ENCODE results near the gene TSSC4.

The TSSC4 gene

DNA sequence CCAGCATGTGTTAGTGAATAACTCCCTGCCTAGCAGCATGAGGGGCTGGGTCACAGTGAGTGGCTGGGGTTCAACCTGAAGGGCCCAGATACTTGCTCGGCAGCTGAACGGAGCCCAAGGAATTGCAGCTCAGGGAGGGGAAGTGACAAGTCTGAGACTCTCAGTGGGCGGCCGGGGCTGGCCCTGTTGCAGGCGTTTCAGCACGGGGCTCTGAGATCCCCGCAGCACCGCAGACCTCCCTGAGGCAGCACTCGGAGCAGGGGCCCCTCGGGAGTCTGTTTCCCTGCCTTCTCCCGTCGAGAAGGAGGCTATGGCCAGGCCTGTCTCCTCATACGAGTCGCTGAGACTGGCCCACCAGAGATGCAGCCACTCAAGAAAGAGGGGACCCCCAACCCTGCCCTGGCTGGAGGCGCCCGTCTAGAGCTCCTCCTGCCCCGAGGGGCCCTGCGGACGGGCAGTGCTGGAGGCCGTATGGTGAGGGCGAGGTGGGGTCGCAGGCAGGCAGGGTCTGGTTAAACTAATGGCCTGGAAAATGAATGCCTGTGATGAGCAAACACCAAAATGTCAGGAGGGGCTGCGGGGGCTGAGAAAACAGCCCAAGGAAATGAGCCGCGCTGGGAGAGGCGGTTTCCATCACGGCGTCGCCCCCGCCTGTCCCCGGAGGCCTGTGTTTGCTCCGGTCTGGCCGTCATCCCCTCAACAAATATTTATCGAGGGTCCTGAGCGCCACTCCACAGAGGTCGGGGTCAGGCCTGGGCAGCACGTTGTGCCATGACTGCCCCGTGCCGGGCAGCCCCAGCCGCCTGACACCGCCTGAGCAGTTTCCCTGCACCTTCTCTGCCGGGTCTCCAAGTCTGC, 9.3 kb downstream of the TSSC4 start:
- H3K4me3 ChIP-seq (ENCODE audit: low read length): no peak overlapping the region
- TF ChIP-seq ZNF274 (IDR thresholded peaks at IDR 0.05; ENCODE audit: low read depth, low read length): no peak

DNA sequence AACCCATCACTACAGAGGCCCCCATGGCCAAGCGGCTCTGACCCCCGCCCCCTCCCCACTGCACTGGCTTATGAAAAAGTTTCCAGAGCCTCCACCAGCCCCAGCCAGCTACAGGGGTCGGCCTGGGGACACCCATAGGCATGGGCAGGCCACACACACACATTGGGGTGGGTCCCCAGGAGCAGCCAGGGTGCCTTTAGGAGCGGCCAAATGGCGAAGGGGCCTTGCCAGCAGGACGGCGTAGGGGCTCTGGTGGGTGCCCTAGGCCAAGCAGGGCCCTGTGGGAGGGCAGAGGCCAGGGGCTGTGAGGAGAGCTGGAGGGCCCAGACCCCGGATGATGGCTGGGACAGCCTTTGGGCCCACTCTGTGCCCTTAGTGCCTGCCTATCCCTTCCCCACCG, 10.1 kb downstream of the TSSC4 start:
- H3K4me3 ChIP-seq (ENCODE audit: low read length): no peak overlapping the region
- TF ChIP-seq ZNF274 (IDR thresholded peaks at IDR 0.05; ENCODE audit: low read depth, low read length): no peak

DNA sequence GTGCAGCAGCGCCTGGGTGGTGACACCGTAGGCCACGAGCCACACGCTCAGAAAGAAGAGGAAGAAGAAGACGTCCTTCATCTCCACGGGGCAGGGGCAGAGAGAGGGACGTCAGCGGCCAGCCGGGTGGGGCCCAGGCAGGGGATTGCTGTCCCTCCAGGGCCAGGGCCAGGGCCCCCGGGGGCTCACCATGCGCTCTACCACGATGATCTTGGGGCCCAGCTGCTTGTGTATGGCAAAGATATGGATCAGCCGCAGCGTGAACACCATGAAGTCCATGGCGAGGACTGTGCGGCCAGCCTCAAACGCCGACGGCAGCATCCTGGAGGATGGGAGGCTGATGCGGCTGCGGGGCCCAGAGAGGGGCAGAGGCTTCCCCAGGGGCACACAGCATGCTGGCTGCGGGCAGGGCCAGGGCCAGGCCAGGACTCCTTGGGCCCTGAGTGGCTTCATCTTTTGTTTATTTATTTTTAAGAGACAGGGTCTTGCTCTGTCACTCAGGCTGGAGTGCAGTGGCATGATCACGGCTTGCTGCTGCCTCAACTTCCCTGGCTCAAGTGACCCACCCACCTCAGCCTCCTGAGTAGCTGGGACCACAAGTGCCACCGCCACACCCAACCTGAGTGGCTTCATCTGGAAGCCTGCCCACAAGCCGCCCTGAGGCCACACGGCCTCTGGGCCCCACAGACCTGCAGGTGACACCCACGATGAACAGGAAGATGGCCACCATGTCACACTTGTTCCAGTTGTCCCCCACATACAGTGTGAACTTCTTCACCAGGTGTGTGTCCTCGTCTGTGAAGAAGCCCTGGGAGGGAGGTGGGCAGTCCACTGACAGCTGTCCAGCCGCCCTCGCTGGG, 11.1 kb downstream of the TSSC4 start:
- no peak overlapping the region for H3K4me3 ChIP-seq (ENCODE audit: low read length)
- no peak for TF ChIP-seq ZNF274 (IDR thresholded peaks at IDR 0.05; ENCODE audit: low read depth, low read length)

DNA sequence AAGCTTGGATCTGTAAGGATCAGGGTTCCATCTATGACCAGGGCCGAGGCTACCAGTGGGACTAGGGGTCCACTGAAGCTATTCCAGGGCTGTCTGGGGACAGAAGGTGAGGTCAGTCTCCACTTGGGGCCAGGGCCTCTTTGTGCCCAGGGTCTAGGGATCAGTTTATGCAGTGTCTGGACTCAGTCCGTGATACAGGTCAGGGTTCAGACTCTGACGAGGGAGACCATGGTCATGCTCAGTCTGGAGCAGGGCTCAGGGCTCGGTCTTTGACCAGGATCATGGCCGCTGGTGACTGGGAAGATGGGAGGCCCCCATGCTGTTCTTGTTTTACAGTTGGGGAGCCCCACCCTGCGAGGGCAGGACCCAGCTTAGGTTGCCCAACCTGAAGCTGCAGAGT, 11.8 kb downstream of the TSSC4 start:
- TF ChIP-seq ZNF274 (IDR thresholded peaks at IDR 0.05; ENCODE audit: low read depth, low read length): no peak

DNA sequence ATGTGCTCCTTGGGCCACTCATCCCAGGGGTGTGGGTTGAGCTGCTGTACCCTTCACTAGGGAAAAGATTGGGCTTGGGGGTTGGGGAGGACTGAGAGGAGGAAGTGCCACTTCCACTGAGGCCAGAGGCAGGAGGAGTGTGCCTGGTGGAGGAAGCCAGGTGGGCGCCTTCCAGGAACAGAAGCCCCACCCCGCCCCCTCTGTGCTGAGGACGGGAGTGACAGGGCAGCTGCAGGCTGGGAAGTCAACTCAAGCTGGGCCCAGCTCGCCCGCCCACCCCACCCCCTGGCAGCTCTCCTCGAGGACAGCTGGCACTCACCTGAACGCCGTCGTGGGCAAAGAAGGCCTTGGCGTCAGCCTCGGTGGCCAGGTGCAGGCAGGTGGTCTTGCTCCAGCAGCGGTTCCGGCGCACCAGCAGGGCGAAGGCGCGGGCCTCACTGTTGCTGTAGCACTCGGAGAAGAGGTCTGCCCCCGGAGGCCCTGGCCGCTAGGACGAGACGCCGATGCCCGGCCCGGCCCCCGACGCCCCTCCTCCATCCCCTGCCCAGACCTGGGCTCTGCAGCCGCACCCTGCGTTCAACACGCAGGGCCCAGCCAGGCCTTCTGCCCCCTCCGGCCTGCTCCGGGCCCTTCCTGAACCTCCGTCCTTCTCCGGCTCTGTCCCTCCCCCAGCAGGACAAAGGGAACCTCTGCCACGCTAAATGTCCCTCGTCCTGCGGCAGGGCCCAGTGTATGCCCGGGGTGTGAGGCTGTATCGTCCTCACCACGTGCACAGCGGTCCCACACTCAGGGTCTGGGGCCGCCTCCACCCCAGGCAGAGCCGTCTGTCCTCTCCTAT, 13.4 kb downstream of the TSSC4 start:
- no peak overlapping the region for H3K4me3 ChIP-seq (ENCODE audit: low read length)
- no peak for TF ChIP-seq ZNF274 (IDR thresholded peaks at IDR 0.05; ENCODE audit: low read depth, low read length)

More for the DNA sequence above, 11.8 kb downstream of the TSSC4 start:
- H3K4me3 ChIP-seq (ENCODE audit: low read length): no peak overlapping the region

DNA sequence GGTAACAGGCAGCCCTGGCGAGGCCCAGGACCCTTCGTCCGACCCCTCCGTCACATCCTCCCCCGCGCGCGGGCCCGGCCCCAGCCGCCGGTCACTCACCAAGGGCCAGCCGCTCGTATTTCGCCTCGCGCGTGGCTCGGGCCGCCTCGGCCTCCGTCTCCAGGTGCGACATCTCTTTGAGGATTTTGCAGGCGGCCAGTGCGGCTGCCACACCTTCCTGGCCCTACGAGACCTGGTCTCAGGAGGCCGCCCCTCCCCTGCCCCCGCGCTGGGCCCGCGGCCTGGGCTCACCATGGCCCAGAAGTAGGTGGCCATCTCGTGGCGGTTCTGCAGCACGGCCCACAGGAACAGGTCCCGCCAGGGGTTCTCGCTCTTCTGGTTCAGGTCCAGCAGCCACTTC, 14.1 kb downstream of the TSSC4 start:
- H3K4me3 ChIP-seq (ENCODE audit: low read length): no peak overlapping the region
- no peak for TF ChIP-seq ZNF274 (IDR thresholded peaks at IDR 0.05; ENCODE audit: low read depth, low read length)

DNA sequence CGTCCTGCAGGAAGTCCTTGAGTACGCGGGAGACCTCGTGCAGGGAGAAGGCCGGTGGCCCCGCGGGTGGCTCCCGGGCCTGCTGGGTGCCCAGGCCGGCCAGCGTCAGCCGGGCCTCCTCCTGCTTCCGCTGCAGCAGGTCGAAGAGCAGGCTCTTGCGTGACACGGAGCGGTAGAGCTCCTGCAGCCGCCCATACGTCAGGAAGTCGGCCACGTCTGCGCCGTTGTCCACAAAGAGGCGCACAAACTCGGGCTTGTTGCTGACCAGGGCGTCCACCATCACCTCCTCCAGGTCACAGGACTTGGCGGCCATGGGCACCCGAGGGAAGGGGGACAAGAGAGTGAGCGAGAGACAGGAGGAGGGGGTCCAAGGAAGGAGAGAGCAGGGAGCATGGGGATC, 14.6 kb downstream of the TSSC4 start:
- TF ChIP-seq ZNF274 (IDR thresholded peaks at IDR 0.05; ENCODE audit: low read depth, low read length): no peak
- H3K4me3 ChIP-seq (ENCODE audit: low read length): no peak overlapping the region

DNA sequence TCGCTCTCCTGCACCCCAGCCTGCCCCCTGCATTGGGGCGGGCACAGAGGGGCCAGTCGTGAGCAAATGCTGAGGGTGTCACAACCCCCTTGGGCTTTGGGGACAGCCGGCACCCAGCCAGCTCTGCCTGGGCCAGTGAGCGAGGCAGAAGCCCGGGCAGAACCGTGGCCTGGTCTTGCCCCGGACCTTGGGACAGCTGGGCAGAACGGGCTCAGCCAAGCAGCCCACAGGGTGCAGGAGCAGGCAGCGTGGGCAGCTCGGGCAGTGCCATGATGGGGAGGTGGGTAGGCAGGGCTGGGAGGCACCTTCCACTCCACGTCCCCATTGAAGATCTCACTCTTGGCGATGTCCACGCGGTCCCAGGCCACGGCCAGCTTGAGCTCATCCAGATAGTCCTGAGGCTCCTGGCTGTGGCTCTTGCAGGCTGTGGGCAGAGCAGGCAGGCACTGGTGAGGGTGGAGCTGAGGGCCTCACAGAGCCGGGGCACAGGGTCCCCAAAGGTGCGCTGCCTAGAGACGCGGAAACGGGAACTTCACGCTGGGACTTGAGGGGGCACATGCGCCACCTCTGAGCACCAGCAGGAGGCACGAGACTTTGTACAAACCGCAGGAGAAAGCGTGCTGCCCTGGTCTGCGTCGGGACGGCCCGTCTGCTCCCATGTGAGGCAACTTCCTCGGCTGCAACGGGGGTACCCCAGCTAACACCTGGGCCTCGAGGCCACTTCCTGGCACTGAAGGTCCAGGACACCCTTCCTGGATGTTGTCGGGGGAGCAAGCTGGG, 15.2 kb downstream of the TSSC4 start:
- H3K4me3 ChIP-seq (ENCODE audit: low read length): no peak overlapping the region
- TF ChIP-seq ZNF274 (IDR thresholded peaks at IDR 0.05; ENCODE audit: low read depth, low read length): no peak

DNA sequence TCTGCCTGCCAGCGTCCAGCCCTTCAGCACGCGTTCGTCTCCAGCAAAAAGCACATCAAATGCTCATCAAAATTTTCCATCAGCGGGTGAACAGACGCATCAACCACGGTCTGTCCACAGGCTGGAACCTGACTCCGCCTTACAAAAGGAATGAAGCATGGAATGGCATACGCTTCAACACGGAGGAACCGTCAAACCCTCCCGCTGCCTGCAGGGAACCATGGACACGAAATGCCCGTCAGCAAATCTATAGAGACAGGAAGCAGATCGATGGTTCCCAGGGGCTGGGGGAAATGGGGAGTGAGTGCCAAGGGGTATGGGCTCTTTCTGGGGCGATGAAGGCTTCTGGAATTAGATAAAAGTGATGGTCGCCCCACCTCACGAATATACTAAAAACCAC, 16.2 kb downstream of the TSSC4 start:
- no peak overlapping the region for H3K4me3 ChIP-seq (ENCODE audit: low read length)
- TF ChIP-seq ZNF274 (IDR thresholded peaks at IDR 0.05; ENCODE audit: low read depth, low read length): no peak

DNA sequence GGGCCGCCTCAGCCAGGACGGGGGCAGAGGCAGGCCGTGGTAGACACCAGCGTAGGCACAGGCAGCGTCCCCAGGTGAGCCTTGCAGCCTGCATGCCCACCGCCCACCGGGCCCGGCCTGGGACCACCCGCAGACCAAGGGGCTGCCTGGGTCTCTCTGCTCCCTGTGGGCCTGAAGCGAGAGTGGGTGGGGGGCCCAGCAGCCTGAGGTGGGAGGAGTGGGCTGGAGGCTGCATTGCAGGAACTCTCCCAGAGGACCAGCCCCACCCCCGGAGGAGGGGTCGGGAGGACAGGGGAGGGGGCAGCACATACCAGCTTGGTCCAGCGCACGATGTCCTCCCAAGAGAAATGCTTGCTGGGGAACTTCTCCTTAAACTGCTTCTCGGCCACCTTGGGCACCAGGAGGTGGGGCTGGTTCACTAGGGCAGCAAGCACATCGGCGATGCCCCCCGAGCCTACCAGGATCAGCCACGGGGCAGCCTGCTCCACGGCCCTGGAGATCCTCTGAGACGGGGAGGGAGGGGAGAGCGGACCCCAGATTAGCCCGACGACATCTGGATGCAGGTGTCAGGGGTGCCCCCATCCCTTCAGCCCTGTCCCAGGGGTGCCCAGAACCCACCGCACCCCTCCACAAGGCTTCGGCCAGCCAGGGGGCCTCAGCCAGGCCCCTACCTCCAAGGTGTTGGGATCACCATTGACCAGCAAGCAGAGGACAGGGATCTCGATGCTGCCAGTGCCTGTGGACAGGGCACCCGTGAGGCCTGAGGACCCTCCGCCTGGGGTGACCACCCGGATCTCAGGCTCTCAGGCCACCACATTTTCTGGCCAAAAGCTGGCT, 17.5 kb downstream of the TSSC4 start:
- no peak overlapping the region for H3K4me3 ChIP-seq (ENCODE audit: low read length)
- TF ChIP-seq ZNF274 (IDR thresholded peaks at IDR 0.05; ENCODE audit: low read depth, low read length): no peak

DNA sequence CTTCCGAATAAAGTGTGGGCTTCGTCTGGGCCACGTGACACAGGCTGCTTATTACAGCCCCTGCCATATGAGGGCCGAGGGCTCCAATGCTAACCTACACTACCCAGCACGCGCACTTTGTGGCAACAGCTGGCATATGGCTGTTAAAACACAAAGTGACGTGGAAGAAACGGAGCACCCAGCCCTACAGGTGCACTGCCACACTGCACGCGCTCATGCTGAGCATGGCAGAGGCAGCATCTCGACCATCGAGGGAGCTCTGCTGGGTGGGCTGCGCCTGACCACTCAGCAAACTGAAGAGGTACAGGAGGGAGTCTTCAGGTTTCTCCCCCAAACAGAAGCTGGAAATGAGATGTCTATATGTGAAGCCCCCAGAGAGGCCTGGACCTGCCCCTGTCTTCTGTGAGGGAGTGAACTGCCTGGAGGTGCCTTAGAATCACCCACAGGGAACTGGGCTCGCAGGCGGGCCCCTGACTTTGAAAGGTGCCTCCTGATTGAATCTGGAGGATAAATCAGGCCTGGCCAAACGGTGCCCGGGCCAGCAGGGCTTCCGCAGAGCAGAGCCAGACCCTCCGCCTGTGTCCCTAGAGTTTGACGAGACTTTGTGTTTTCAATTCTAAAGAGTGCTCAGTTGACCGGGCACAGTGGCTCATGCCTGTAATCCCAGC, 18.3 kb downstream of the TSSC4 start:
- no peak for TF ChIP-seq ZNF274 (IDR thresholded peaks at IDR 0.05; ENCODE audit: low read depth, low read length)
- H3K4me3 ChIP-seq (ENCODE audit: low read length): no peak overlapping the region
